ENCODE data around the gene OR2T10.
A peak's percentile ranks its signal among the peaks of the same experiment; 100 is the strongest.
"Not testable (repeated sequence)": the region's sequence is repeated elsewhere in the genome, so short reads cannot be mapped to it uniquely, and the experiment has no call there.

Gene OR2T10, protein sequence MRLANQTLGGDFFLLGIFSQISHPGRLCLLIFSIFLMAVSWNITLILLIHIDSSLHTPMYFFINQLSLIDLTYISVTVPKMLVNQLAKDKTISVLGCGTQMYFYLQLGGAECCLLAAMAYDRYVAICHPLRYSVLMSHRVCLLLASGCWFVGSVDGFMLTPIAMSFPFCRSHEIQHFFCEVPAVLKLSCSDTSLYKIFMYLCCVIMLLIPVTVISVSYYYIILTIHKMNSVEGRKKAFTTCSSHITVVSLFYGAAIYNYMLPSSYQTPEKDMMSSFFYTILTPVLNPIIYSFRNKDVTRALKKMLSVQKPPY

GRCh38 chr1:248597589-248597988 lies at the start of gene OR2T10:
TSS of gene OR2T10 (minus strand) at chr1:248597700. CDS start at chr1:248593768, 3,932 bp downstream.
- no peak for DNase-seq

DNA sequence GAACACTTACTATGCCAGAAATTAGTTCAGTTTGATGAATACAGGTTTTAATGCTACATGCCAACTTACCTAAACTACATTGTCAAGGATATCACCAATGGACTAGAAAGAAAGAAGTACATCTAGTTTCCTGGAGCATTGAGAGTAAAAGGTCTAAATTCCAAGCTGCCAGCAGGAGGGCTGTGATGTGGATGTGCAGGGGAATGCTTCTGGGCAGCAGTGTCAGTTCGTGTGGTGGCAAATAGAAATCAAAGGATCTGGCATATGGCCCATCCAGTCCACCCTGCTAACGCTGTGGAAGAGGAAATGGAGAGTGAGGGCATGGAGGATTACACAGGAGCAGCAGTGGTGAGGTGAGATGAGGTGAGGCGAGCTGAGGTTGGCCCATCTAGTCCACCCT lies 47.7 kb upstream of the OR2T10 start, which contains the start of gene OR2T35:
Gene OR2T35, minus strand, starts transcription at position 101 of the 400 bp plus-strand sequence. CDS start 6,020 bp downstream, outside the sequence.
- not testable (repeated sequence) for DNase-seq

GRCh38 chr1:248642971-248643651 lies 45.6 kb upstream of the OR2T10 start:
- not testable (repeated sequence) for DNase-seq

DNA sequence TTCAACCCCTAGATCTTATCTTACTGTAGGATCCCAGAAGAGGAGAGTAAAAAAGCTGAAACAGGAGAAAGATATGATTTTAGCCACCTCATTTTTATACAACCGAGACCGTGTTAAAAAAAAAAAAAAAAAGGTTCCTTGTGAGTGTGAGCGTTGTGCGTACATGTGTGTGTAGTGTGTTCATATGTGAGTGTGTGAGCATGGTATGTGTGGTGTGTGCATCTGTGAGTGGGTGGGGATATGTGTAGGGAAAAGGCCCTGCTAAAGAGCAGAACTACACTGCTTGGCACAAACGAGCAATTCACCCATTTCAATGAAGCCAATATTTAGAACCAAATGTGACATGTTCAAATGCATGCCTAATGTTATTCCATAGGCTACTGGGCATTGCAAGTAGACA lies 44.1 kb upstream of the OR2T10 start:
- DNase-seq: not testable (repeated sequence)

DNA sequence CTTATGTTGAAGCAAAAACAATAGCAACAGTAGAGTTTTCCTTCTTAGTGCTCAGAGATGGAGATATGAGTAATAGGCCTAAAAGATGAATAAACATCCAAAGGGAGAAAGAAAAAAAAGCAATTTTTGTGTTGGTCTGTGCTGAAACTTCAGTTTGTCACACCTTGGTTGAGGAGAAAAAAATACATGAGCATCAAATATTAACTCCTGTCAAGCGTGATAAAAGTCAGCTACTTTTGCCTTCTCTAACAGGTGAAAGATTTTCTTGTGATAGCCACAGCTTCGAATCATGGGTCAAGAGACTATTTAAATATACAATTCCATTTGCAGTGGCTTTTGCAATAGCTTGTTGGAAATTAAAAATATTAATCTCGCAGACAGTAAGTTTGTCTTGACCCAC lies 43.4 kb upstream of the OR2T10 start:
- DNase-seq: not testable (repeated sequence)

DNA sequence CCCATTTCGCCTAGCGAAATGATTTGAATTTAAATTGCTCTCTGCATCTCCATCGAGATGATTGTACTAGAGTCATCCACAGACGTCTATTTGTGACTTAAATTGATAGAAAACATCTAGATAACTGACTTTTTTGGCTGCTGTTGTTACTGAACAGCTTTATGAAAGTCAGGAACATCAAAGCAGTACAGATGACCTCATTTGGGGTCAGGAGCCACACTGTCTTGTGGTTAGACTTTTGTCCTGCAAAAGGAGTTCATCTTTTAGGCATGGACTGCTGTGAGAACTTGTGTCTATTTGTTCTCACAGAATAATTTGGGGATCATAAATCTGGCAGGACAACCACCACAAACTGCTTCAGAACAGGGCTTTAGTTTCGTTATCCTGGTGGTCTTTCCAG lies 42.2 kb upstream of the OR2T10 start:
- DNase-seq: not testable (repeated sequence)

GRCh38 chr1:248636612-248637011 lies 39.1 kb upstream of the OR2T10 start:
- DNase-seq: not testable (repeated sequence)

- DNase-seq: not testable (repeated sequence)
Observed at GRCh38 chr1:248634991-248635390, 37.5 kb upstream of the OR2T10 start, which contains the start of gene OR2T11. TSS of gene OR2T11 (minus strand) at chr1:248635091. CDS start at chr1:248627128, 7,963 bp downstream.

DNA sequence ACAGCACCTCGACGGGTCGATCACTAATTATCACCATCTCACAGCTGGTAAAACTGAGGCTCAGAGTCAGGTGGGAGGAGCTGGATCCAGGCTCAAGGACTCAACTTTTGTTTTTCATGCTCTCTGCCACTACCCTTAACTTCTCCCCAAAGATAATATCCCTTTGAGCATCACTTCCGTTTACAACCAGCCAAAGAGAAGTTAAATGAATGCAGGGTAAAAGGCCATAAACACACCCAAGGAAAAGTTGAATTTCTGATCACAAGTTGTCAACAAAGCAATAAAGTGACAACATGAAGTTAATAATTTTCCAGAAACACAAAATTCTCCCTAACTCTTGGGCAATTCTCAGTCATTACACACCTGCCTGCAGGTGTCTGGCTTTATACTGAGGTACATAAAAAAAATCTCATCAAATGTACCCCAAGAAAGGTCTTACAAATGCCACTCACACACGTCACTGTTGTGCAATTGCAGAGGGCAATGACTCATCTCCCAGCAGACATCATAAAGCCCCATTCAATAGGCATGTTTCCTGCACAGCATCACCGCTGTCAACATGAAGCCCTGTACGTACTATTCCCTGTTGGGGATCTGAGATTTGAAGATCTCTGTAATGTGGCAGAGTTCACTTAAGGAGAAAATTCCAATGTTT lies 34.0 kb upstream of the OR2T10 start:
- DNase-seq: no peak

DNA sequence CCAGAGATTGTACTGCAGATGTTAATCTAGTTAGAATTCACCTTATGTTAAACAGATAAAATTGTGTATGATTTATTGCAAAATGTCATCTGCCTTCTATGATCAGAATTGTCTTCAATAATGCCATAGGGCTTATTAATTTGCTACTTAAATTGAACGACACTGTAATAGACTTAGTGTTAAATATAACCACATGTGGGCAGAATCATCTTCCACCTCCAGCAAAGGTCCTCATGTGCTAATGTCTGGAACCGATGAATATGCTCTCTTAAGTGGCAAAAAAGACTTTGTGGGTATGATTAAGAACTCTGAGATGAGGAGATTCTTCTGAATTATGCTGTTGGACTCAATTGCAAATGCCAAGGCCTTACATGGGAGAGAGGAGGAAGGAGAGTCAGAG lies 33.1 kb upstream of the OR2T10 start:
- no peak for DNase-seq

- DNase-seq: no peak
Observed at GRCh38 chr1:248627971-248628844, 30.7 kb upstream of the OR2T10 start.

DNA sequence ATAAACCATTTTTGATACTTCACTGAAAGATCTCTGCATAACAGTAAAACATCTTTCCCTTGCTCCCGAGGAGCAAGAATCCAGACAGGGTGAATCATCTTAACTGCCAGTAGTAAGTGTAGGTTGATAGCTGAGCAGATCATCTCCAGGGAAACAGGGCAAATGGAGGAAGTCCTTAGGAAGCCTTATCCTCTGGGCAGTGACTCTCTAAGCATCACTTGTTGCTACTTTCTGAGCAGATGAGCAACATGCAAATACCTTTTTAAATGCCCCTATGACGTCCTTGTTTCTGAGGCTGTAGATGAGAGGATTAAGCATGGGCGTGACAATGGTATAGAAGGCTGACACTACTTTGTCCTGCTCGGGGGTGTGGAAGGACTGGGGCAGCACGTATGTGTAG lies 28.5 kb upstream of the OR2T10 start:
- no peak for DNase-seq

DNA sequence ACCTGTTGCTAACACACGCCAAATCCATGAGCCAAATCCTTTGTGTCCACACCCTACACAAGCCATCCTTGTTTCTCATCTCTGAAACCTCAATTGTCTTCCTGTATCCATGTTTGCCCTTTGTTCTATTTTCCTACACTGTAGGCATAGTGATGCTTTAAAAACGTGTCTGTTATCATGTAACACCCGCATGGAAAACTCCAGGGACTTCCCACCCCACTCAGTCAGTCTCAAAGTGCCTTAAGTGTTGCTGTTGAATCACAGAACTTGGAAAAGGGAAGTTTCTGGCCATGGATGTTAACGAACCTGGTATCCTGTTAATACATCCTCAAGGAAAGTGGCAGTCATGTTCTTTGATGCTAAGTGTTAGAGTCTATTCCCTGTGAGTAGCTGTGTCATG lies 27.7 kb upstream of the OR2T10 start:
- DNase-seq: no peak

DNA sequence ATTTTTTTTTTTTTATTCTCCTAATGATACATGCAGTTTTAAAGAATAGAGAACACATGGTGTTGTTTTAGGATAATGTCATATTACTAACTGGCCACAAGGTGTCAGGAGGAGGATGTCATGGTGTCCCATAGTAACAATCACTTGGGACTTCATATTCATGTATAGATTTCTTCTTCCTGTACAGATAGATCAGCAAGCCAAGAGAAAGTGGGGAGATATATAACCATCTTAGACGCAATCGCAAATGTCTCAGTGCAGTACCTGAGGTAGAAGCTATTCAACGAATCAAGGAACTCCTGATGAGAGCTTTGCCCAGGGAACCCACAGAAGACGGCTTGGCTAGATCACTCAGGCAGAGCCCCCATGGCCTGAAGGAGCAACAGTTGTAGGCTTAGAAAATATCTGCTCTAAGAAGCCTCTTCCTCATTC lies 25.1 kb upstream of the OR2T10 start:
- DNase-seq: peak; percentile 32

DNA sequence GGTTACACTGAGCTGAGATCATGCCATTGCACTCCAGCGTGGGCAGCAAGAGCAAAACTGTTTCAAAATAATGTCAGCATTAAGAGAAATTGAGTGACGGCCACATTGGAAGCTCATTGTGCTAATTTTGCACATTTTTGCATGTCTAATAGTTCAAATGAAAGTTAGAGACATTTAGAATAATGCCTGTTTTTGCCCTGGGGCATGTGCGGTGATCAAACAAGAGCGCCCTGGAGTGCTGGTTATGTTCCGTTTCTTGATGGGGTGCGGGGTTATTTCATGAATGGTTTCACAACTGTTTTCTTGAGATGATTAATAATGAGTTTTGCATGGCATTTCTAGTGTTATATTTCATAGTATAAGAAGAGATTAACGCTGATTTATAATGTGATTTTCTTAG lies 24.3 kb upstream of the OR2T10 start:
- no peak for DNase-seq

GRCh38 chr1:248618878-248619277 lies 21.4 kb upstream of the OR2T10 start:
- DNase-seq: peak; percentile 12

DNA sequence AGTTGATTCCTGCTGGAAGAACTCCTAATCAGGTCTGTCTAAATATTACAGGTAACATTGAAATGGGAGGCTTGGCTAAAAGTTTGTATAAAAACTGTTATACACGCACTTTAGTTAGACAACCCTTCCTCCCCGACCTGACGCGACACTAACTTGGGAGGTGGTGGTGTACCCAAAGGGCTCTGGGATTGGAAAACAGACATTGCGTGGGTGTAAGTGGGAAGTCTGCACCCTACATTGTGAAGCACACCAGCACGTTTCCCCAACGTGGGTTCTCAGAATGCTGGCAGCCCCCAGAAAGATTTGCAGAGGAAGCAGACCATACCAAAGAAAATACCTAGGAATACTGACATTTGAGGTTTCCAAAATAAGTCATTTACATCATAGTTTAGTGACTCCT lies 20.6 kb upstream of the OR2T10 start:
- no peak for DNase-seq

DNA sequence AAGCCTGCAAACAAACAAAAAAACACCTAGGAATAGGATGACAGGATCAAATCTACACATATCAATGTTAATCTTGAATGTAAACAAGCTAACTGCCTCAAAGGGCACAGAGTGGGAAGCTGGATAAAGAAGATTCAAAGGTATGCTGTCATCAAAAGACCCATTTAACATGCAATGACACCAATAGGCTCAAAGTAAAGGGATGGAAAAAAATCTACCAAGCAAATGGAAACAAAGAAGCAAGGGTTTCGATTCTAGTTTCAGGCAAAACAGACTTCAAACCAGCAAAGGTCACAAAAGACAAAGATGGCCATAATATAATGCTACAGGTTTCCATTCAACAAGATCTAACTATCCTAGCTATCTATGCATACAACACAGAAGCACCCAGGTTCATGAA lies 16.2 kb upstream of the OR2T10 start:
- DNase-seq: no peak

DNA sequence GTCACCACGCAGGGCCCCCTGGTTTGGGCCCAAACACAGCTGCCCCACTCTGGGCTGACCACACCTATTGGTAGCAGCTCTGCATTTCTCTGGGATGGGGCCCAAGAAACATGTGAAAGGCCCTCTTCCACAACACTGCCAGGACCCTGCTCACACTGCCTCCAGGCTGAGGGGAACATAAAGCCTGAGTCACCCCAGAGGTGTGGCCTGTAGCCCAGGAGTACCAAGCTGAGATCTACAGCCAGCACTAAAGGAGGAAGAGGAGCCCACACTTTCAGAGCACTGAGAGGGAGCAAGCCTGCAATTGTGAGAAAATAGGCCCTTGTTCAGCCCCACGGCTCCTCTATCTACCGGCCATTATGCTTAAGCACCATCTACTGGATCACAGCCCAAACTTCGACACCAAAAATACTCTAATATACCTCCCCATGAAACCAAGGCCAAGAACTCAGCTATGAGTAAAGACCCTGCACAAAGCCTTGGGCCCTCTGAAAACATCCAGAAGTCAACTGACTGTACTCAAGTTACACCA lies 14.4 kb upstream of the OR2T10 start:
- DNase-seq: no peak

- no peak for DNase-seq
Observed at GRCh38 chr1:248610301-248610700, 12.8 kb upstream of the OR2T10 start.

DNA sequence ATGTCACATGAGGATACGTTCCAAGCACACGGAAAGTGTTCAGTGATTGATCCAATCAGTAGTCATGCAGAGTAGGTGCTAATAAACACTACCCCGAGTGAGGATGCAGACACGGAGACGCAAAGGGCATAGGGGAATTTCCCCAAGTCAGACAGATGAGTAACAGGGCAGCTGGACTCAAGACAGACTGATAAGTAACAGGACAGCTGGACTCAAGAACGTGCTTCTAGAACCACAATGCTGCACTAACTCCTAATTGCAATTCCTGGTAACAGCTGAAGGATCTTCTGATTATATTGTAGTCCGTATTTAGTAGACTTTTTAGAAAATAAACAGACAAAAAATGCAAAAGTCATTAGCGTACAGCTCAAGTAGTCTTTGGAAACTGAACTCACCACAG lies 1.9 kb upstream of the OR2T10 start:
- no peak for DNase-seq

- peak; percentile 54 for DNase-seq
Observed at GRCh38 chr1:248596615-248597014, 885 bp downstream of the OR2T10 start.
